Omental fat pad (tissue), 4 donors: ENCODE results near the gene TFCP2L1. TPM values are rescaled to one million over a fixed set of nuclear protein-coding genes. Genes with fewer than 3 reads are reported as not detected.

Experiments
- ATAC-seq: fragments of 150-250 bp; one replicate; pipeline ENCODE4 v1.9.1; 2016; ENCODE audit warnings: mild to moderate bottlenecking, moderate library complexity; ENCODE audit not compliant: low FRiP score
- DNase-seq: peaks from one replicate; pipeline ENCODE4 v3.0.0-alpha.2; 2019; ENCODE audit warnings: low spot score
- CTCF ChIP-seq, 3 donors: fragments of 450-650 bp; IDR thresholded peaks; one replicate each; pipeline ENCODE4 v1.5.1; 2016 to 2017; ENCODE audit warnings: antibody characterized with exemption in 3 of 3, mild to moderate bottlenecking in 3 of 3, moderate library complexity in 2 of 3
- total RNA-seq, 4 donors: library from RNA; depleted of rRNA; stranded (reverse); fragments of >200 nt; gene quantifications; one replicate each; pipeline ENCODE4 v1.1.0, GENCODE V29; 2016

Gene TFCP2L1
- total RNA-seq, 4 donors from 2014 or later = 2.0 to 5.8 (median 3.6) TPM

GRCh38 chr2:121197369-121198091 lies 87.5 kb downstream of the TFCP2L1 start:
- DNase-seq (peak; percentile 35), ATAC-seq (peak; percentile 75)
- TF ChIP-seq CTCF (IDR thresholded peaks at IDR 0.05) = no peak

GRCh38 chr2:121196849-121197155 lies 88.2 kb downstream of the TFCP2L1 start:
- no peak for DNase-seq

GRCh38 chr2:121196132-121196848 lies 88.7 kb downstream of the TFCP2L1 start:
- no peak for DNase-seq
- TF ChIP-seq CTCF (IDR thresholded peaks at IDR 0.05) = no peak
- no peak for ATAC-seq

More at GRCh38 chr2:121196849-121197155, 88.2 kb downstream of the TFCP2L1 start:
- ATAC-seq = no peak
- no peak for TF ChIP-seq CTCF (IDR thresholded peaks at IDR 0.05)

GRCh38 chr2:121195036-121195435 lies 90.0 kb downstream of the TFCP2L1 start:
- ATAC-seq (no peak), DNase-seq (no peak)
- TF ChIP-seq CTCF (IDR thresholded peaks at IDR 0.05) = no peak

GRCh38 chr2:121194626-121195025 lies 90.4 kb downstream of the TFCP2L1 start:
- no peak for TF ChIP-seq CTCF (IDR thresholded peaks at IDR 0.05)
- ATAC-seq (no peak), DNase-seq (no peak)

- ATAC-seq = no peak
- TF ChIP-seq CTCF (IDR thresholded peaks at IDR 0.05) = no peak
- no peak for DNase-seq
Observed at GRCh38 chr2:121193185-121193584, 91.8 kb downstream of the TFCP2L1 start.

- DNase-seq (no peak), ATAC-seq (no peak)
- TF ChIP-seq CTCF (IDR thresholded peaks at IDR 0.05) = no peak
Observed at GRCh38 chr2:121192576-121192975, 92.4 kb downstream of the TFCP2L1 start.
